Transverse colon (tissue), 4 donors: ENCODE measurements around the gene PPAN. TPM values are rescaled to one million over a fixed set of nuclear protein-coding genes. Genes with fewer than 3 reads are reported as not detected.
A peak's percentile ranks its signal among the peaks of the same experiment; 100 is the strongest.

Experiments used
- DNase-seq: peaks from one replicate; pipeline ENCODE4 v3.0.0-alpha.2; 2019
- H3K27ac ChIP-seq, 4 donors: fragments of 200-600 bp; sonication (generic); 2 replicates each; pipeline ENCODE4 v1.5.1; 2016 to 2018; ENCODE audit warnings: inconsistent platforms in 4 of 4
- H3K27me3 ChIP-seq: fragments of 200-600 bp; sonication (generic); 2 replicates; pipeline ENCODE4 v1.5.1; 2017; ENCODE audit warnings: inconsistent platforms
- H3K36me3 ChIP-seq, 4 donors: fragments of 200-600 bp; sonication (generic); 2 replicates each; pipeline ENCODE4 v1.5.1; 2017 to 2019; ENCODE audit warnings: inconsistent platforms in 4 of 4
- H3K4me1 ChIP-seq, 4 donors: fragments of 200-600 bp; sonication (generic); 2 replicates each; pipeline ENCODE4 v1.5.1; 2017 to 2020; ENCODE audit warnings: inconsistent platforms in 4 of 4
- H3K4me3 ChIP-seq, 4 donors: fragments of 200-600 bp; sonication (generic); 1 replicate in 1 of 4; 2 replicates in 3 of 4; pipeline versions ENCODE4 v1.5.1 to v1.6.1; 2017 to 2019; ENCODE audit warnings: inconsistent platforms in 4 of 4
- H3K9me3 ChIP-seq, 2 donors: fragments of 200-600 bp; sonication (generic); 2 replicates each; pipeline ENCODE4 v1.5.1; 2017 to 2019; ENCODE audit warnings: inconsistent platforms in 2 of 2
- EP300 ChIP-seq: sonication (generic); formaldehyde crosslinking; IDR thresholded peaks from one replicate; pipeline ENCODE4 v1.6.1; 2017; ENCODE audit warnings: antibody characterized with exemption, low read depth
- POLR2A ChIP-seq: fragments of 450-650 bp; IDR thresholded peaks from one replicate; pipeline ENCODE4 v1.6.1; 2016; ENCODE audit warnings: antibody characterized with exemption, mild to moderate bottlenecking, moderate library complexity
- POLR2AphosphoS5 ChIP-seq, 3 donors: sonication (generic); formaldehyde crosslinking; IDR thresholded peaks; one replicate each; pipeline ENCODE4 v1.6.1; 2016; ENCODE audit warnings: antibody characterized with exemption in 3 of 3
- WGBS, 2 donors: methylation state at CpG; one replicate each; pipeline ENCODE4 v1.1.5; 2018; ENCODE audit warnings: low coverage in 1 of 2; 5-methylcytosine and 5-hydroxymethylcytosine counted together
- in situ Hi-C, 4 donors: fragments of 200-750 bp; cut with MboI; loops; one replicate each; pipeline versions ENCODE4 v1.15.0 to v1.15.1; 2017; ENCODE audit warnings: low sequenced_read_pairs in 3 of 4, low pct_ligation_motif_present in 1 of 4, low pct_unique_long_range_greater_than_20kb in 1 of 4
- intact Hi-C: fragments of 100-400 bp; cut with DNase I; formaldehyde crosslinking; loops from one replicate; pipeline ENCODE4 v1.15.1; 2023; ENCODE audit warnings: low total_unique reads
- total RNA-seq, 4 donors: library from RNA; depleted of rRNA; stranded (reverse); fragments of >200 nt; gene quantifications; one replicate each; pipeline ENCODE4 v1.1.0, GENCODE V29; 2016
- TF ChIP-seq, protein P1 (sequence below), 5 experiments: fragments of 200-600 bp in 3 of 5; fragments of 450-650 bp in 2 of 5; sonication (generic) in 3 of 5; IDR thresholded peaks; 1 replicate in 2 of 5; 2 replicates in 3 of 5; pipeline ENCODE4 v1.5.1; 2016 to 2017; ENCODE audit warnings: antibody characterized with exemption in 5 of 5, inconsistent platforms in 3 of 5, mild to moderate bottlenecking in 2 of 5, moderate library complexity in 1 of 5

PPAN gene
- total RNA-seq, 4 donors from 2014 or later: 10.1 to 31.8 (median 21.5) TPM

DNA sequence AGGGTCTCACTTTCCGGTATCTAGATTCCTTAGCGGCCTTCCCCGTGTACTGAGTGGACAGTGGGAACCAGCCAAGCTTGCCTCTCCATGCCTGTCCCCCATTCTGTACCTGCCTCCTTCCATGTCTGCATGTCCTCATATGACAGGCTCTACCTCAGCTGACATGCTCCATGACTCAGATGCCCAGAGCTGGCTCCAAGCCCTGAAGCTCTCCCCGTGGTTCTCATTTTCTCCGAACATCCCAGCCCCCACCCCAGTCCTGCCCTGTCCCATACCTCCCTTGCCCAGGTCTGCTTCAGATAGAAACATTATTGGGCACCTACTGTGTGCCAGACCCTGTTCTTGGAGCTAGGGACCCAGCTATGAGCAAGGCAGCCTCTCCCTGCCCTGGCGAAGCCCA is 37.1 kb upstream of the PPAN start:
- in situ Hi-C loops (no loop called here), intact Hi-C loops (no loop called here)
- H3K9me3 ChIP-seq: no peaks in the 10 kb centered on the region
- H3K4me1 ChIP-seq: no peaks in the 10 kb centered on the region
- WGBS, 2 donors: 67 to 74% methylated on average over 3 to 6 of the region's 6 CpGs
- H3K27ac ChIP-seq: no peak overlapping the region
- no peak for DNase-seq
- TF ChIP-seq POLR2A: no peak
- TF ChIP-seq POLR2AphosphoS5 (IDR thresholded peaks at IDR 0.05): no peak
- TF ChIP-seq EP300: no peak
- TF ChIP-seq, protein P1, sequence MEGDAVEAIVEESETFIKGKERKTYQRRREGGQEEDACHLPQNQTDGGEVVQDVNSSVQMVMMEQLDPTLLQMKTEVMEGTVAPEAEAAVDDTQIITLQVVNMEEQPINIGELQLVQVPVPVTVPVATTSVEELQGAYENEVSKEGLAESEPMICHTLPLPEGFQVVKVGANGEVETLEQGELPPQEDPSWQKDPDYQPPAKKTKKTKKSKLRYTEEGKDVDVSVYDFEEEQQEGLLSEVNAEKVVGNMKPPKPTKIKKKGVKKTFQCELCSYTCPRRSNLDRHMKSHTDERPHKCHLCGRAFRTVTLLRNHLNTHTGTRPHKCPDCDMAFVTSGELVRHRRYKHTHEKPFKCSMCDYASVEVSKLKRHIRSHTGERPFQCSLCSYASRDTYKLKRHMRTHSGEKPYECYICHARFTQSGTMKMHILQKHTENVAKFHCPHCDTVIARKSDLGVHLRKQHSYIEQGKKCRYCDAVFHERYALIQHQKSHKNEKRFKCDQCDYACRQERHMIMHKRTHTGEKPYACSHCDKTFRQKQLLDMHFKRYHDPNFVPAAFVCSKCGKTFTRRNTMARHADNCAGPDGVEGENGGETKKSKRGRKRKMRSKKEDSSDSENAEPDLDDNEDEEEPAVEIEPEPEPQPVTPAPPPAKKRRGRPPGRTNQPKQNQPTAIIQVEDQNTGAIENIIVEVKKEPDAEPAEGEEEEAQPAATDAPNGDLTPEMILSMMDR (IDR thresholded peaks at IDR 0.05): no peak
- H3K4me3 ChIP-seq: no peak overlapping the region
- H3K27me3 ChIP-seq: peaks cover 3% of the 10 kb centered on the region
- no peaks in the 10 kb centered on the region for H3K36me3 ChIP-seq

DNA sequence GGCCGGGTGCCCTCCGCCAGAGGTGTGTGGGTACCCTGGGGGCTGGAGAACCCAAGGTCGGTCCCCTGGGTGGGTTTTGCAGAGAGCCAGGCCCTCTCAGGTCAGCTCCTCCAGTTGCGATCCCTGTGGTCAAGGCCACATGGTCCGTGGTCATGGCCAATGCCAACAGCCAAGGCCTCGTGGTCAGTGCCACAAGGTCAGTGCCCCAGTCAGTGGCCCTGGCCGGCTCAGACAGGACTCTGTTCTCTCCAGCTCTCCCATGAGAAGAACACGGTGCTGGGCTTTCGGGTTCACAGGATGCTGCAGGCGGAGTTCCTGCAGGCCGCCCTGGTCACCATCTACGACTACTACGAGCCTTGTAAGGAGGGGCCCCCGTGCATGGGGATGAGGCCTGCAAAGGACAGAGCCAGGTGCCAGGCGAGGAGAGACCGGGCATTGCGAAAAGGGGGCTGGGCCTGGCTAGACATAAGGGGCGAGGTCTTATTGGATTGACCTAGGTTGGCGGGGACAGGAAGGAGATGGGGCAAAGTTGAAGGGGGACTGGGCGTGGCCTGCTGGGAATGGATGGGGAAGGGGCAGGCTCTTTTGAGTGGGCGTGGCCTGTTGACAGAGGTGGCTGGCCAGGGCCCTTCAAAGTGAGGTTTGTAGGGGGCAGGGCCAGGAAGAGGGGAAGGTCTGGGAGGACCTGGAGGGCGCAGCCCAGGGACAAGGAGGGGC is 35.3 kb upstream of the PPAN start:
- DNase-seq: no peak
- 70 to 77% methylated on average over 4 to 21 of the region's 22 CpGs for WGBS, 2 donors
- Histone ChIP-seq H3K27ac (no peak overlapping the region), H3K36me3 (no peaks in the 10 kb centered on the region), H3K4me1 (no peaks in the 10 kb centered on the region), H3K4me3 (no peak overlapping the region), H3K27me3 (peaks cover 3% of the 10 kb centered on the region), H3K9me3 (no peaks in the 10 kb centered on the region)
- in situ Hi-C loops: no loop called here
- intact Hi-C loops: no loop called here
- no peak for TF ChIP-seq POLR2A
- TF ChIP-seq, protein P1 (IDR thresholded peaks at IDR 0.05): no peak
- TF ChIP-seq POLR2AphosphoS5 (IDR thresholded peaks at IDR 0.05): no peak
- no peak for TF ChIP-seq EP300

DNA sequence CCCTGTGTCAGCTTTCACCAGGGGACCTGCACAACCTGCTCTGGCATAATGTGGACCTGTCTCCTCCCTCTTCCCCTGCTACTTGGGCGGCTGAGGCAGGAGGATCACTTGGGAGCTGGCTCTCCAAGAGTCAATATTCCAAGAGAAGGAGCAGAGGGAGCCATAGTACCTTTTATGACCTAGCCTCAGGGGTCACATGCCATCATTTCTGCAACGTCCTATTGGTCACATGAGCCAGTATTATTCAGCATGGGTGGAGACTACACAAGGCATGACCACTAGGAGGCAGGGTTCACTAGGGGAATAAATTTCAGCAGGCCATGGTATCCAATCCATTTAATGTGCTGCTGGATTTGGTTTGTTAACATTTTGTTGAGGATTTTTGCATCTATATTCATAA is 32.0 kb upstream of the PPAN start:
- Histone ChIP-seq H3K4me1 (no peaks in the 10 kb centered on the region), H3K27me3 (no peaks in the 10 kb centered on the region), H3K4me3 (no peak overlapping the region), H3K36me3 (no peaks in the 10 kb centered on the region), H3K9me3 (no peaks in the 10 kb centered on the region), H3K27ac (no peak overlapping the region)
- intact Hi-C loops (no loop called here), in situ Hi-C loops (no loop called here)
- TF ChIP-seq POLR2AphosphoS5 (IDR thresholded peaks at IDR 0.05) (no peak), POLR2A (no peak), EP300 (no peak)
- TF ChIP-seq, protein P1 (IDR thresholded peaks at IDR 0.05): peak in 2 of 5 experiments; percentile 18 to 33
- DNase-seq: no peak
- 51% methylated on average over 2 of the region's 2 CpGs; no CpG with 5 or more reads in 1 of the 2 donors for WGBS, 2 donors

DNA sequence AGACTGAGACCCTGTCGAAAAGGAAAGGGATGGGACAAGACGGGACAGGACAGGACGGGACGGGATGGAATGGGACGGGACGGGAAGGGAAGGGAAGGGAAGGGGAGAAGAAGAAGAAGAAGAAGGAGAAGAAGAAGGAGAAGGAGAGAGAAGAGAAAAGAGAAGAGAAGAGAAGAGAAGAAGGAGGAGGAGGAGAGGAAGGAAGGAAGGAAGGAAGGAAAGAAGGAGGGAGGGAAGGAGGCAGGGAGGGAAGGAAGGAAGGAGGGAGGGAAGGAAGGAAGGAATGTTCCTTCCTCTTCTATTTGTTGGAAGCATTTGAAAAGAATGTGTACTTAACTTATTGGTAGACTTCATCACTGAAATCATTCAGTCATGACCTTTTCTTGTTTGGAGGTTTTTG is 29.6 kb upstream of the PPAN start:
- WGBS, 2 donors: 54 to 80% methylated on average over 5 to 6 of the region's 6 CpGs
- no peaks in the 10 kb centered on the region for H3K4me1 ChIP-seq
- no peaks in the 10 kb centered on the region for H3K9me3 ChIP-seq
- TF ChIP-seq EP300 (no peak), POLR2AphosphoS5 (IDR thresholded peaks at IDR 0.05) (no peak), POLR2A (no peak)
- TF ChIP-seq, protein P1 (IDR thresholded peaks at IDR 0.05): no peak
- H3K36me3 ChIP-seq: no peaks in the 10 kb centered on the region
- no peak overlapping the region for H3K4me3 ChIP-seq
- in situ Hi-C loops (no loop called here), intact Hi-C loops (no loop called here)
- no peak overlapping the region for H3K27ac ChIP-seq
- DNase-seq: no peak
- no peaks in the 10 kb centered on the region for H3K27me3 ChIP-seq
